ENCODE data around the gene BEND7.

- TF ChIP-seq CTCF (IDR thresholded peaks at IDR 0.05; ENCODE audit: insufficient read depth, low read depth, low read length): no peak
- TF ChIP-seq EZH2 (IDR thresholded peaks at IDR 0.05; ENCODE audit: insufficient read depth, low read length): no peak
Measured at GRCh38 chr10:13573960-13574359, 45.1 kb upstream of the BEND7 start.

All from astrocyte (in vitro differentiated cells and primary cell).